Testis (tissue), 3 donors: ENCODE data around the gene IQGAP1. TPM values are rescaled to one million over a fixed set of nuclear protein-coding genes. Genes with fewer than 3 reads are reported as not detected.

Source experiments
- DNase-seq: peaks from one replicate; pipeline ENCODE4 v3.0.0-alpha.2; 2019
- H3K27ac ChIP-seq, 2 donors: fragments of 200-600 bp; sonication (generic); one replicate each; pipeline ENCODE4 v1.5.1; 2019
- H3K27me3 ChIP-seq: fragments of 200-600 bp; sonication (generic); one replicate; pipeline ENCODE4 v1.5.1; 2019
- H3K36me3 ChIP-seq: fragments of 200-600 bp; sonication (generic); one replicate; pipeline ENCODE4 v1.5.1; 2017; ENCODE audit warnings: low read depth; ENCODE audit errors: missing control alignments
- H3K4me1 ChIP-seq: fragments of 200-600 bp; sonication (generic); one replicate; pipeline ENCODE4 v1.5.1; 2019
- H3K4me3 ChIP-seq, 2 donors: fragments of 200-600 bp; sonication (generic); one replicate each; pipeline ENCODE4 v1.5.1; 2017 to 2019
- H3K9me3 ChIP-seq: fragments of 200-600 bp; sonication (generic); one replicate; pipeline ENCODE4 v1.5.1; 2017
- CTCF ChIP-seq, 3 experiments: fragments of 450-650 bp in 2 of 3; fragments of 200-600 bp in 1 of 3; sonication (generic) in 1 of 3; IDR thresholded peaks; one replicate each; pipeline ENCODE4 v1.5.1; 2016 to 2019; ENCODE audit warnings: antibody characterized with exemption in 3 of 3, mild to moderate bottlenecking in 2 of 3, moderate library complexity in 1 of 3
- POLR2A ChIP-seq: fragments of 450-650 bp; IDR thresholded peaks from one replicate; pipeline ENCODE4 v1.6.1; 2017; ENCODE audit warnings: antibody characterized with exemption, mild to moderate bottlenecking, moderate library complexity
- WGBS, 2 donors: methylation state at CpG; one replicate each; pipeline ENCODE4 v1.1.5; 2018; 5-methylcytosine and 5-hydroxymethylcytosine counted together
- intact Hi-C: fragments of 100-400 bp; cut with DNase I; formaldehyde crosslinking; loops from one replicate; pipeline ENCODE4 v1.15.1; 2023; ENCODE audit warnings: low total_unique reads
- polyA plus RNA-seq: library from polyadenylated mRNA; stranded (reverse); fragments of 350-450 nt; fragmentation: Illumina TruSeq; extraction: RNeasy Lipid Tissue Mini Kit (QIAGEN cat#74804); gene quantifications from one replicate; pipeline ENCODE4 v1.2.3, GENCODE V29; 2014; ENCODE audit warnings: low read depth, low replicate concordance; ENCODE audit not compliant: insufficient read depth
- total RNA-seq, 2 donors: library from RNA; depleted of rRNA; stranded (reverse); fragments of >200 nt; gene quantifications; one replicate each; pipeline ENCODE4 v1.2.3, GENCODE V29; 2016

The IQGAP1 gene
- total and polyA plus RNA-seq, 3 donors from 2014 or later = 44.4 to 102 (median 86.9) TPM

DNA sequence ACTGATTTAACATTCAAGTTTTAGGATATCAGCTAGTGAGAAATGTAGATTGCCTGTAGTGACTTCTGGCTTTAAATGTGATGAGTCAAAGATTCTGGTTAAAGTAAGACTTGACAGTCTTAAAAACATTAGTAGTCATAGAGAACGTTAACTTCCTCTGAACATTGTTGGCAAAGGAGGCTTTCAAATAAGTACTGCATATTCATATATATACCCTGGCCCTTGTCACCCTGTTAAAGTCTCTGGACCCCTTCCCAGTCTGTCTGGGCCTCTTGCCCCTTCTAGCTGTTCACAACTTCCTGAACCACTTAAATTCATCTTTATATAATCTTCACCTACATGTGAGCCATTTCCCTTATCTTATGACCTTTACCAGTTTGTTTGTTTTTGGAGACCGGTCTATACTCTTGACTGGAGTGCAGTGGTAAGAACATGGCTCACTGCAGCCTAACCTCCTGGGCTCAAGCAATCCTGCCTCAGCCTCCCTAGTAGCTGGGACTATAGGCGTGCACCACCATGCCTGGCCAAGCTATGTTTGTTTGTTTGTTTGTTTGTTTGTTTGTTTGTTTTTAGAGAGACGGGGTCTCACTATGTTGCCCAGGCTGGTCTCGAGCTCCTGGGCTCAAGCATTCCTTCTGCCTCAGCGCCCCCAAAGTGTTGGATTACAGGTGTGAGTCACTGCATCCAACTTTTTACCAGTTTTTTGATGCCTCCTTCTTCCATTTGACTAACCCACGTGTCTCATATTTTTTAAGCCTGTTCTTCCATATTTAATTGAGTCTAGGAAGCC lies 77.3 kb downstream of the IQGAP1 start:
- H3K4me1 ChIP-seq = peaks cover 2% of the 10 kb centered on the region
- TF ChIP-seq CTCF (IDR thresholded peaks at IDR 0.05) = no peak
- no peak for TF ChIP-seq POLR2A
- 86 to 88% methylated on average over 7 of the region's 7 CpGs for WGBS, 2 donors
- H3K27ac ChIP-seq = no peak overlapping the region
- no peak overlapping the region for H3K4me3 ChIP-seq
- no peak for DNase-seq
- no peaks in the 10 kb centered on the region for H3K9me3 ChIP-seq
- no peaks in the 10 kb centered on the region for H3K36me3 ChIP-seq
- H3K27me3 ChIP-seq = no peaks in the 10 kb centered on the region
- intact Hi-C loops = no loop called here

DNA sequence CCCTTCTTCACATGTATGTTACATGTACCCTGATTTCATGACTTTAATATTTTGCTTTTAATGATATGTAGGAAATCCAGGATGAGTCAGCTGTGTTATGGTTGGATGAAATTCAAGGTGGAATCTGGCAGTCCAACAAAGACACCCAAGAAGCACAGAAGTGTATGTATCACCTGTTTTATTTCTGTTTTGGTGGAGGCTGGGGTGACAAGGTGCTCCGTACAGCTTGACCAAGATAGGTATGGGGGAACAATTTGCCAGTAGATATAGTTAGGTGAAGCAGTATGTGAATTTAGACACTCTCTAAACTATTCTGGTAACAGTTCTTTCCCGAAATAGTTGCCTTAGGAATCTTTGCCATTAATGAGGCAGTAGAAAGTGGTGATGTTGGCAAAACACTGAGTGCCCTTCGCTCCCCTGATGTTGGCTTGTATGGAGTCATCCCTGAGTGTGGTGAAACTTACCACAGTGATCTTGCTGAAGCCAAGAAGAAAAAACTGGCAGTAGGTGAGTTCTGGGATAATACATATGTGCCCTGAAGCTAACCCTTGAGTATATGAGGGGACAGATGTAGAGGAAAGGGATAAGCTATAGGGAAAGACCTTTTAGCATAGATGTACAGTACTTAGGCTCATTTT lies 78.0 kb downstream of the IQGAP1 start:
- WGBS, 2 donors = 84% methylated on average over 3 of the region's 3 CpGs
- Histone ChIP-seq H3K4me1 (peaks cover 4% of the 10 kb centered on the region), H3K36me3 (no peaks in the 10 kb centered on the region), H3K9me3 (no peaks in the 10 kb centered on the region), H3K4me3 (no peak overlapping the region), H3K27me3 (no peaks in the 10 kb centered on the region), H3K27ac (no peak overlapping the region)
- DNase-seq = no peak
- intact Hi-C loops = no loop called here
- TF ChIP-seq POLR2A (no peak), CTCF (IDR thresholded peaks at IDR 0.05) (no peak)

GRCh38 chr15:90469723-90470122 lies 81.7 kb downstream of the IQGAP1 start:
- intact Hi-C loops = no loop called here
- H3K4me3 ChIP-seq = no peak overlapping the region
- 72 to 79% methylated on average over 2 of the region's 2 CpGs for WGBS, 2 donors
- no peaks in the 10 kb centered on the region for H3K36me3 ChIP-seq
- no peaks in the 10 kb centered on the region for H3K9me3 ChIP-seq
- DNase-seq = no peak
- H3K27me3 ChIP-seq = no peaks in the 10 kb centered on the region
- no peak for TF ChIP-seq CTCF (IDR thresholded peaks at IDR 0.05)
- no peak for TF ChIP-seq POLR2A
- H3K4me1 ChIP-seq = peaks cover 4% of the 10 kb centered on the region
- H3K27ac ChIP-seq = no peak overlapping the region

DNA sequence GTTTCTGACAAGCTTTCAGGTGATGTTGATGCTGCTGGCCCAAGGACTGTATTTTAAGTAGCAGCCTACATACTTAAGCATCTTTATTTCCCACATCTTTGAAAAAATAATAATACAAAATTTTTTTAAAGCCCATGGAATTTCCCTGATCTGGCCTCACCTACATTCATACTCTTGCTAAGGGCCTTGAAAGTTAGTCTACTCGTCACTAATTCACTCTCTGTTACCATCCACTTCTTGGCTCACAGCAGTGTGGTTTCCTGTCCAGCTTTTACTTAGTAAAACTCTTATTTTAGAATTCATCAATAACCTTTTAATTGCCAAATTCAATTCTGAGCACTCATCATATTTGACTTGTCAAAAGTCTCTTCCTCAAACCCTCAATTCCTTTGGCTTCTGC lies 82.4 kb downstream of the IQGAP1 start:
- TF ChIP-seq POLR2A (no peak), CTCF (IDR thresholded peaks at IDR 0.05) (no peak)
- intact Hi-C loops = no loop called here

More for the DNA sequence above, 82.4 kb downstream of the IQGAP1 start:
- 43 to 47% methylated on average over 1 of the region's 1 CpG for WGBS, 2 donors
- H3K4me3 ChIP-seq = no peak overlapping the region
- no peak overlapping the region for H3K27ac ChIP-seq
- peaks cover 4% of the 10 kb centered on the region for H3K4me1 ChIP-seq
- H3K9me3 ChIP-seq = no peaks in the 10 kb centered on the region
- H3K27me3 ChIP-seq = no peaks in the 10 kb centered on the region
- DNase-seq = no peak
- H3K36me3 ChIP-seq = no peaks in the 10 kb centered on the region
